A549 (cell line): ENCODE data around the gene MROH2A. TPM values are rescaled to one million over a fixed set of nuclear protein-coding genes. Genes with fewer than 3 reads are reported as not detected.

Experiments
- ATAC-seq, 2 experiments: fragments of 200-7000 bp in 1 of 2; fragments of >200 bp in 1 of 2; cut with Nextera tagmentation in 1 of 2; cut with Tn5 transposase in 1 of 2; 3 replicates each; pipeline versions ENCODE4 v1.8.0 to v1.9.1; 2018 to 2020; ENCODE audit warnings: mild to moderate bottlenecking in 1 of 2, moderate library complexity in 1 of 2
- CTCF ChIA-PET: fragments of 300-600 bp; sonication (Branson Sonifier 250); formaldehyde crosslinking; extraction: SDS; loops from one replicate; lab custom pipeline; 2021; ENCODE audit warnings: antibody characterized with exemption, inconsistent platforms; lab: Yijun Ruan, JAX
- POLR2A ChIA-PET: fragments of 350-600 bp; formaldehyde crosslinking; extraction: SDS; loops from one replicate; lab custom pipeline; 2021; ENCODE audit warnings: antibody characterized with exemption, inconsistent platforms; lab: Yijun Ruan, JAX
- DNase-seq, 2 experiments: peaks; one replicate each; pipeline versions ENCODE4 v3.0.0 to v3.0.0-alpha.2; 2011 to 2016; ENCODE audit warnings: low read depth in 1 of 2, low spot score in 1 of 2
- FAIRE-seq: peaks from 2 replicates; lab custom pipeline; 2011; peaks lifted over from hg19 to GRCh38; lab: Jason Lieb, UNC
- H3K27ac ChIP-seq, 2 experiments: fragments of >200 bp; sonication (Bioruptor Twin); formaldehyde crosslinking; 3 replicates each; pipeline ENCODE4 v1.5.1; 2016 to 2017
- H3K4me1 ChIP-seq: fragments of >200 bp; sonication (Bioruptor Twin); formaldehyde crosslinking; 3 replicates; pipeline ENCODE4 v1.6.1; 2016
- H3K4me2 ChIP-seq: fragments of >200 bp; sonication (Bioruptor Twin); formaldehyde crosslinking; 3 replicates; pipeline ENCODE4 v1.6.1; 2016
- H3K4me3 ChIP-seq: fragments of >200 bp; sonication (Bioruptor Twin); formaldehyde crosslinking; 3 replicates; pipeline ENCODE4 v1.5.1; 2016
- H3K9me3 ChIP-seq: fragments of >200 bp; sonication (Bioruptor Twin); formaldehyde crosslinking; 3 replicates; pipeline ENCODE4 v1.6.1; 2016
- BCL3 ChIP-seq: fragments of >200 bp; sonication (Bioruptor Twin); formaldehyde crosslinking; IDR thresholded peaks from 3 replicates; pipeline ENCODE4 v1.6.1; 2016
- CEBPB ChIP-seq, 2 experiments: fragments of >200 bp in 1 of 2; sonication (Bioruptor Twin) in 1 of 2; formaldehyde crosslinking in 1 of 2; IDR thresholded peaks; 2 replicates each; pipeline ENCODE4 v1.6.1; 2012 to 2016
- ESRRA ChIP-seq: fragments of 150-350 bp; IDR thresholded peaks from 2 replicates; pipeline ENCODE4 v1.6.1; 2014; ENCODE audit warnings: mild to moderate bottlenecking, low read length, borderline replicate concordance
- HES2 ChIP-seq: fragments of >200 bp; sonication (Bioruptor Twin); formaldehyde crosslinking; IDR thresholded peaks from 2 replicates; pipeline ENCODE4 v1.6.1; 2016
- HOXA7 ChIP-seq: fragments of 250-450 bp; sonication (Bioruptor Pico); IDR thresholded peaks from 2 replicates; pipeline ENCODE4 v1.5.0; 2020; ENCODE audit warnings: mild to moderate bottlenecking, moderate library complexity
- HOXB13 ChIP-seq: fragments of 250-450 bp; sonication (Bioruptor Pico); IDR thresholded peaks from 2 replicates; pipeline ENCODE4 v1.5.0; 2020; ENCODE audit warnings: low read depth, mild to moderate bottlenecking, moderate library complexity
- JUN ChIP-seq, 2 experiments: fragments of >200 bp; sonication (Bioruptor Twin); formaldehyde crosslinking; IDR thresholded peaks; 2 replicates in 1 of 2; 3 replicates in 1 of 2; pipeline ENCODE4 v1.6.1; 2016 to 2017
- KDM5A ChIP-seq: fragments of 200-600 bp; sonication (generic); IDR thresholded peaks from 2 replicates; pipeline ENCODE4 v1.6.1; 2016; ENCODE audit warnings: antibody characterized with exemption, mild to moderate bottlenecking
- MAX ChIP-seq: IDR thresholded peaks from 2 replicates; pipeline ENCODE4 v1.6.1; 2012
- POLR2AphosphoS2 ChIP-seq: conservative IDR thresholded peaks from 2 replicates; pipeline ENCODE4 v1.6.1; 2012; ENCODE audit warnings: low read length, improper control_type of control experiment, inconsistent platforms
- RCOR1 ChIP-seq: fragments of 150-350 bp; IDR thresholded peaks from 2 replicates; pipeline ENCODE4 v1.6.1; 2014; ENCODE audit warnings: antibody characterized with exemption, low read length, low read depth
- RFX5 ChIP-seq: fragments of 450-650 bp; IDR thresholded peaks from 2 replicates; pipeline ENCODE4 v1.7.1; 2014; ENCODE audit warnings: antibody characterized with exemption, mild to moderate bottlenecking, moderate library complexity
- SREBF2 ChIP-seq: fragments of 450-650 bp; IDR thresholded peaks from 2 replicates; pipeline ENCODE4 v1.6.1; 2014; ENCODE audit warnings: mild to moderate bottlenecking, moderate library complexity
- TP53 ChIP-seq: fragments of 250-450 bp; sonication (Bioruptor Pico); IDR thresholded peaks from 2 replicates; pipeline ENCODE4 v1.5.0; 2021; ENCODE audit warnings: mild to moderate bottlenecking, moderate library complexity
- ZNF302 ChIP-seq: fragments of 250-450 bp; sonication (Bioruptor Pico); IDR thresholded peaks from 2 replicates; pipeline ENCODE4 v1.9.0; 2021; ENCODE audit warnings: inconsistent platforms, mild to moderate bottlenecking, moderate library complexity
- ZSCAN20 ChIP-seq: fragments of 250-450 bp; sonication (Bioruptor Pico); IDR thresholded peaks from 2 replicates; pipeline ENCODE4 v1.8.0; 2022; ENCODE audit warnings: mild to moderate bottlenecking, moderate library complexity
- WGBS: methylation state at CpG from one replicate; pipeline ENCODE4 v1.1.6; 2017; ENCODE audit errors: missing lambda C conversion rate; 5-methylcytosine and 5-hydroxymethylcytosine counted together
- polyA plus RNA-seq, 4 experiments: library from polyadenylated mRNA; depleted of rRNA in 3 of 4; stranded (reverse); fragments of >200 nt; fragmentation: RNase III in 1 of 4; extraction: RNeasy Plus Mini Kit Qiagen cat#74134 plus additional on column Dnase treatment in 1 of 4; gene quantifications; 2 replicates in 3 of 4; 3 replicates in 1 of 4; pipeline ENCODE4 v1.2.3, GENCODE V29; 2011 to 2017

The MROH2A gene
- polyA plus RNA-seq, 2 of the 4 experiments (the other 2 are of a cell fraction), result 0.10 to 0.63 TPM

- FAIRE-seq, result no peak
- no peaks in the 10 kb centered on the region for H3K9me3 ChIP-seq
- no peak for DNase-seq
- ChIA-PET CTCF (interaction anchor here (0.7 to 6.4 kb wide), 5 partner anchors 11 to 398 kb away, joined by 3 to 32 read pairs (median 4); no protein-coding TSS in a partner anchor), POLR2A (no interaction called here)
- peak overlapping the region; percentile 10 to 83; a peak in 4 of 6 replicates for H3K27ac ChIP-seq
- peaks cover 75% of the 10 kb centered on the region for H3K4me1 ChIP-seq
- 81% methylated on average over 16 of the region's 16 CpGs for whole genome bisulfite sequencing
- no peak overlapping the region; the same call in 2 of the 3 replicates for H3K4me2 ChIP-seq
- TF ChIP-seq ESRRA (no peak), BCL3 (no peak), HES2 (no peak), MAX (no peak), JUN (IDR thresholded peaks at IDR 0.05) (no peak), POLR2AphosphoS2 (0 out of 2 replicates have a peak, but pooled peaks have one; percentile 68), ZNF302 (CRISPR knock-in tag) (no peak), TP53 (CRISPR knock-in tag) (no peak)
- ATAC-seq, result peak in 1 of 2 experiments; percentile 11; a peak in 2 of 6 replicates
- H3K4me3 ChIP-seq, result no peak overlapping the region
These were observed 68.5 kb downstream of the MROH2A start for GRCh38 chr2:233846387-233847247.

GRCh38 chr2:233847248-233847898, 69.2 kb downstream of the MROH2A start:
- Histone ChIP-seq H3K4me2 (0 out of 3 replicates have a peak overlapping the region, but pooled peaks have one; percentile 9), H3K4me3 (no peak overlapping the region), H3K27ac (peak overlapping the region; percentile 19 to 83; a peak in 5 of 6 replicates), H3K4me1 (peaks cover 70% of the 10 kb centered on the region), H3K9me3 (no peaks in the 10 kb centered on the region)
- WGBS, result 88% methylated on average over 13 of the region's 13 CpGs
- CTCF ChIA-PET, result interaction anchor here (1.2 to 5.2 kb wide), 3 partner anchors 11 to 68 kb away, joined by 4 to 32 read pairs (median 4); no protein-coding TSS in a partner anchor
- TF ChIP-seq RFX5, result no peak
- no peak for TF ChIP-seq HOXA7 (CRISPR knock-in tag)
- no peak for TF ChIP-seq ZSCAN20 (CRISPR knock-in tag)
- no peak for TF ChIP-seq RCOR1
- no peak for TF ChIP-seq KDM5A
- no peak for TF ChIP-seq CEBPB (IDR thresholded peaks at IDR 0.05)
- TF ChIP-seq BCL3, result no peak
- TF ChIP-seq SREBF2, result no peak
- DNase-seq (peak in 1 of 2 experiments; percentile 3), FAIRE-seq (no peak), ATAC-seq (no peak)
- POLR2A ChIA-PET, result no interaction called here

- H3K27ac ChIP-seq, result peak overlapping the region; percentile 83 to 85; a peak in 5 of 6 replicates
- H3K4me2 ChIP-seq, result peak overlapping the region; percentile 87; the same call in 1 of the 3 replicates
- DNase-seq, result no peak
- no peak for FAIRE-seq
- POLR2A ChIA-PET, result no interaction called here
- peaks cover 63% of the 10 kb centered on the region for H3K4me1 ChIP-seq
- 0 out of 4 replicates have a peak, but pooled peaks of 1 of the 2 experiments have one; percentile 14 for TF ChIP-seq CEBPB (IDR thresholded peaks at IDR 0.05)
- TF ChIP-seq HOXB13 (CRISPR knock-in tag), result no peak
- TF ChIP-seq, all 56 proteins: peak for 1
- WGBS, result 93% methylated on average over 13 of the region's 13 CpGs
- ATAC-seq, result no peak; a peak in 1 of 6 replicates
- H3K9me3 ChIP-seq, result no peaks in the 10 kb centered on the region
- CTCF ChIA-PET, result interaction anchor here (0.8 to 5.2 kb wide), 4 partner anchors 10 to 420 kb away, joined by 3 to 32 read pairs (median 4); no protein-coding TSS in a partner anchor
- no peak overlapping the region for H3K4me3 ChIP-seq
These were observed 70.1 kb downstream of the MROH2A start for GRCh38 chr2:233848276-233848675.
